GM18858 (cell line): Measurements from ENCODE around the gene CNIH2.

Experiments
- ATAC-seq: cut with Tn5 transposase; IDR thresholded peaks from one replicate; pipeline ENCODE4 v1.9.1; 2021; ENCODE audit not compliant: unreplicated experiment

CNIH2 gene

DNA sequence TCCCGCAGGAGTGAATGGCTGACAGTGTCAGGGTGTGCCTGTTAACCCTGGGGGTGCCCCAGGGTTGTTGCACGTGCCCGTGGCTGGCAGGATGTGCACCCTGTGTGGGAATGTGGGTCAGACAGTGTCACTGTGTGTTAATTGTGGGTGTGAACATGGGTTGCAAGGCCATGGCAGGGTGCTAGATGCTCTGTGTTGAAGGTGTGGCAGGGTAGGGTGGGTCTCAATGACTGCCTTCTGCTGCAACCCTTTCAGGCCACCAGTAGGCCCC is 50.0 kb downstream of the CNIH2 start:
- no peak for ATAC-seq

DNA sequence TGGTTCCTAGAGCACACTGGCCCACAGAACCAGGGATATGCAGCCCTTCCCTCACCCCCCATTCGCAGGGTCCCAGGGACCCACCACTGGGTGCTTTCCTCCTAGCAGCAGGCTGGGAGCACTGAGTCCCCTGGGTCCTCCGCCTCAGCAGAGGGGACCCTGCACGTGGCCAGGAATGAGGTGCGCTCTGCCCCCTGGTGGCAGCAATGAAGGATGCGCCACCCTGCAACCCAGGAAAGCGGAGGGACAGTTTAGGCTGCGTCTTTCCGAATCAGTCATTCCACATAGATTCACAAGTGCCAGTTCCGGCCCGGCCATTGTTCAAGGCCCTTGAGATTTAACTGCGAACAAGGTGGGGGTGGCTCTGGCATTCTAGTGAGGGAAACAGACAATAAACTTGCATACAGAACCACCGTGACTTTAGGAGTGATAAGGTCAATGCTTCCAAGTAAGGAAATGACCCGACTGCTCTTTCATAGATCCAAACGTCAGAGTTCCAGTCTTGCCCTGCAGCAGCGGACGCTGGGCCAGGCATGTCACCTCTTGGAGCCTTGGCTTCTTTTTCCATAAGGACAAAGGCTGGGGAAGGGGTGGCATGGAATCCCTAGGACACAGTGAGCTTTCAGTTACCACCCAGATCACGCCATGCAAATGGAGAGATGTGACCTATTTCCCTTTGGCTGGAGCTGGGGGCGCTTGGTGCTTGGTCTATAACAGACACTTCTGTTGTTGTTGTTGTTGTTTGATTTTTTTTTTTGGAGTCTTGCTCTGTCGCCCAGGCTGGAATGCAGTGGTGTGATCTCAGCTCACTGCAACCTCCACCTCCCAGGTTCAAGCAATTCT is 50.5 kb downstream of the CNIH2 start:
- no peak for ATAC-seq

DNA sequence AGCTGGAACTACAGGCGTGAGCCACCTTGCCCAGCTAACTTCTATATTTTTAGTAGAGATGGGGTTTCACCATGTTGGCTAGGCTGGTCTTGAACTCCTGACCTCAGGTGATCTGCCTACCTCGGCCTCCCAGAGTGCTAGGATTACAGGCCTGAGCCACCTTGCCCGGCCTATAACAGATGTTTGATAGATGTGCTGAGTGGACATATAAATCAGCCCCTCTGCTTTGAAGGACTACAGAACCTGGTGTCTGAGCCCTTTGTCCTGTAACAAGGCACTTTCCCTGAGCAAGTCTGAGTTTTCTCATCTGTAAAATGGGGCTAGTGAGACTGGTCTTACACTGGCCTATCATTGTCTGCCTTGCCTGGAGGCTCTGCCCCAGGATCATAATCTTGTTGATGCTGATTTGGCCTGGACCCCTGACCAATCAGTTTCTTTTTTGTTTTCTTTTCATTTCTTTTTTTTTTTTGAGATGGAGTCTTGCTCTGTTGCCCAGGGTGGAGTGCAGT is 51.2 kb downstream of the CNIH2 start:
- no peak for ATAC-seq

DNA sequence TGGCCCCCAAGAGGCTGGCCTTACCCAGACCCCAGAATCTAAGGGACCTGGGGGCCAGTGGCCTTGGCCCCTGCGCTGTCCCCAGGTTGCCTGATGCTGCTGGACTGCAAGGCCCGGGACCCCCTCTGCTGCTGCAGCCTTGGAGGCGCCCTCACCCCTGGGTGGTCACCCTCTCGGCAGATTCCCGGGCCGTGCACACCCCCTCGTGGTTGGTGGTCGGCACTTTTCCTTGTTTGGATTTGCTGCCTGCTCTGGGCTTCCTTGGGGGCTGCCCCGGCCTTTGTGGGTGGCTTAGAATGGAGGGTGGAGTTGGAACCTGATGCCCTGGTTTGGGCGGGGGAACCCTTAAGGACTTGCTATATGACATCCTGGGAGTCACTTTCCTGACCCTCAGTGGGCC is 53.0 kb downstream of the CNIH2 start:
- ATAC-seq = no peak

DNA sequence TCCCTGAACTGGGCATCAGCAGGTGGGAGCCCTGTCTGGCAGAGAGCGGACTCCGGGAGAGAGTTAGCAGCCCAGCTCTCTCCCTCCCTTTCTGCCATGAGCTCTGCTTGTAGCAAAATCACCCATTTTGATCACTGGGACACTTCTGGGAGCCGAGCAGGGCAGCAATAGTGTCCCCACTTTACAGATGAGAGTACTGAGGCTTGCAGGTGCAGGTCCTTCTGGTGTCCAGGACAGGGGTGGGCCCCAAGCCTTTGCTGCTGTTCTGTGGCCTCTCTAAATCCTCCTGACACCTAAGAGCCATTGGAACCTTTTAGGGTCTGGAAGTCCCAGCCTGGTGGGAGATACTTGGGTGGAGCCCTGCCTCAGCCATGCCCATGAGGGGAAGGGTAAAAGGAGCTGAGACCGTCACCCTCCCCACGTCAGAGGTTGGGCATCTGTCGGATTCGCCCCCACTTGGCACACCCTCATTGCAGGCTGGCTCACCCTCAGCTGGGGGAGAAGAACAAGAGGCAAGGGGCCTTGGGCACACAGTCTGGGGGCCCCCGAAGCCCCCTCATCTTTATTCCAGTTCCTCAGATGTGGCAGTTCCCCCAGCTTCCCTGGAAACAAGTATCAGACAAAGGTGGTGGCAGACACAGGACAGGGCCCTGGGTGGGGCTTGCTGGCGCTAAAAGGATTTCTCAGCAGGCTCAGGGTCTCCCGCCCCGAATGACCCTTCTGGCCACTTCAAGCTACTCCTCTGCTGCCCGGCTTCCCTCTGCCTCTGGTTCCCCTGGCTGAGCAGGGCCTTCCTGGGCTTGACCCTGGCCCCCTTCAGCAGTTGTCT is 53.8 kb downstream of the CNIH2 start:
- no peak for ATAC-seq

DNA sequence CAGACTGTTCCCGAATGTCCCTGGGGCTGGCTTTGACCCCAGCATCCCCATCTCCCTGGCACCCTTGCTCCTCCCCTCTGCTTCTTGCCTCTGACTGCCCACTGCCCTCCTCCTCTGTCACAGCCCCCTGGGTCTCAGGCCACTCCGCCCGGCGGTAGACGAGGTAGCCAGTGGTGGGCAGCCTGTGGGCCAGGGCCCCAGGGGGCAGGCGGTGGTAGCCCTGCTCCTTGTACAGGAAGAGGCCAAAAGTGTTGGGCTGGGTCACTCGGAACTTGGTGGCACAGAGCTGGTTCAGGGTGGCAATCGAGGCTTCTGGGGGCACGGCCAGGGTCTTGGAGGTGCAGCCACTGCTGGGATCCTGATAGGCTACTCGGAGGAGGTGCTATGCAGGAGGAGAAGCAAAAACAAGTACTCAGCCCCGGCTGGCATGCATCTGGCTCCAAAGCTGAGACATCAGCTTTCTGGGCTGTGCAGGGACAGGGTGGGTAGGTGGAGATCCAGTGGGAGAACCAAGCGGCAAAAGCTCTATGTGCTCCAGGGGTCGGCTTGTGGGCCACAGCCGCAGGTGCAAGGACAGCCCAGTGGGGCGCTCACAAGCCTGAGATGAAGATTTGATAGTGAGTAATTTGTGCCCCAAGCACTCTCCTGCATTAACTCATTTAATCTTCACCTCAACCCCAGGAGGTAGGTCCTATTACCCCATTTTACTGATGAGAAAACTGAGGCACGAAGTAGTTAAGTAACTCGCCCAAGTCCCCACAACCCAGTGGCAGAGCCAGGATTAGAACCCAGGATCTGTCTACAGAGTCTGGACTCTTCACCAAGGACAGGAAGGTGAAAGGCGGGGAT is 54.6 kb downstream of the CNIH2 start:
- no peak for ATAC-seq

DNA sequence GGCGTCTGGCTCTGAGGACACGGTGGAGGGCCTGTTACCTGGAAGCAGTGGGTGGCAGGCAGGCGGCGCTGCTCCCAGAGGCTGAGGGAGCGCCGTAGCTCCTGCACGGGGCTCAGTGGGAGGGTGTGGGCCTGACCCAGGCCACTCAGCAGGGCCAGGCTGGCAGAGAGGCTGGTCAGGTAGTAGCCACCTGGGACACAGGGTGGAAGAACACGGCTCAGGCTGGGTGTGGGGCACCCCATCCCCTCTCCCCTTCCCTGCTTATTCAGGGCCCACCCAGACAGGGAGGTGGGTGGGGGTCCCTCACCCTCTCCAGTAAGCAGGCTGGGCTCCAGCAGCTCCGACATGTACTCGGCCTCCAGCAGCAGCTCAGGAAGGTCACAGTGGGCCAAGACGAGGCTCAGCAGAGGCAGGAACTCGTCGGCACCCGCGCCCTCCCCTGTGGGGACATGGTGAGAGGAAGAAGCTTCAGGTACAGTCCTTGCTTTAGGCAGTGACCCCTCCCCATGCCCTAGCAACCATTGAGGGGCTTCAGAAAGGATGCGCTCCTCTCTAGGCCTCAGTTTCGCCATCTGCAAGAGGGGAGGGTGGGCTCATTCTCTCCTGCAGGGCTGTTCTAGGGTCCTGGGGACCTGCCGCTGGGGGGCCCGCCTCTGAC is 55.4 kb downstream of the CNIH2 start:
- ATAC-seq = no peak
